Activated CD8-positive, alpha-beta memory T cell treated with anti-CD3 and anti-CD28 coated beads, Interleukin-2, amount 50 U/mL, for 1 hour (primary cell): ENCODE measurements around the gene PHLPP1.

Experiments used
- DNase-seq: peaks from one replicate; pipeline ENCODE4 v3.0.0-alpha.2; 2020; ENCODE audit errors: extremely low read depth

PHLPP1 gene

DNA sequence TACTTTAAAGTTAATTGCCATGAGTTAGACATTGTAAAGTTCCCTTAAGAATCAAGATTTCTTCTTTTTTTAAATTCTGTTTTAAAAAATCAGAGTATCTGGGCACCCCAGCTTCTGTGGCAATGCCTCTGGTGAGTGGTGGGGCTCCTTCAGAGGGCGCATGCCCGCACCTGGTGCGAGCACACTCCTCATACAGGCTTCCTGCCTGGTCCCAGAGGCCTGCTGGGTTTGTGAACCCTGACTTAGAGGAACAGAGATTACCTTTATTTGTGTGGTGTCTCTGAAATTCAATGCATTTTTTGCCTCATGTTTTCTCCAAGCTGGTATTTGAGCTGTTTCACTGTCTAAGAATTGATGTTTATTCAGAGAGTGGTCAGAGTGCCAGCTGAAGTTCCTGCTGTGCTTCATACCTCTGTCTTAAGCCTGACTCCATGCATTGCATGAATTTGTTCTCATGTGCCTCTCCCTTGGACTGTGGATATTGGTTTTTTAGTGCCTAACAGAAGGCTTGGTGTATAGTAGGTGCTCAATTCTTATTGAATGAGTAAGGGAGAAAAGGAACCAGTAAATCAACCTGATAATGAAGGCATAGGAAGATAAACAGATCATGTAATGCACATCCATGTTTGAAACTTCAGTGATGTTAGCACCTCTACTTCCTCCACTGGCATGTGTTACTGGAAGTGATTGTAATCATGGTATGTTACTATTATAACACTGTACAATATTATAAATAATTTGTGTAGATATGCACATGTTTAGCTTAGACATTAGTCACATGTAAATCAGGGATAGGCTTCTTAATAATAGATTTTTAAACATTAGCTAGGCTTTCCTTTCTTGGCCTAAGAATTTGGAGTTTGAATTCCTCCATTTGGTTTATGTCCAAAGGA lies 29.0 kb downstream of the PHLPP1 start:
- no peak for DNase-seq

DNA sequence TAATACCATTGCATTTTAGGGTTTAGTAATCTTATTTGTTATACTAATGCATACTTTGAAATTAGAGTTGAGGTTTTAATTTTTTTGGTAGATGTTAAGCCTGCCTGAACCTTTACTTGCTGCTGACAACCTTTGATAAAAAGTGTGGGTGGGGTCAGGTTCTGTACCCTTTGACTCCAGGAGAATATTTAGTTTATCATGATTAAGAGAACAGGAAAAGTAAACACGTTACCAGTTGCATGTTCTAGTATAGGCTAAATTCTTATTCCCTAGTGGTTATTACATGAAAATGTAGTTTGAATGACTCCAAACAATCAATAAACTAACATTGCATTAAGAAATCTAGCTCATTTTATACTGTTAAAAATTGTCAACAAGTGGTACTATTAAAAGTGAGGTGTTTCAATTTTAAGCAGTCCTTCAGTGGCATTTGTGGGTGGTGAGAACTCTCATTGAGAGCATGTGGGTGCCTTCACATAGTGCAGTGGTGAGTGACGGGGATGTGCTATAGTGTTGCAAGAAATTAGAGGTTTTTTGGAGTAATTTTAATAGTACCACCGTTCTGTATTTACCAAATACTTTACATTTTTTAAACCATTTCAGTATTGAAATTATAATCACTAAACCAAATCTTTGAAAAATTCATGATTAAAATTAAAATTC lies 29.9 kb downstream of the PHLPP1 start:
- no peak for DNase-seq

DNA sequence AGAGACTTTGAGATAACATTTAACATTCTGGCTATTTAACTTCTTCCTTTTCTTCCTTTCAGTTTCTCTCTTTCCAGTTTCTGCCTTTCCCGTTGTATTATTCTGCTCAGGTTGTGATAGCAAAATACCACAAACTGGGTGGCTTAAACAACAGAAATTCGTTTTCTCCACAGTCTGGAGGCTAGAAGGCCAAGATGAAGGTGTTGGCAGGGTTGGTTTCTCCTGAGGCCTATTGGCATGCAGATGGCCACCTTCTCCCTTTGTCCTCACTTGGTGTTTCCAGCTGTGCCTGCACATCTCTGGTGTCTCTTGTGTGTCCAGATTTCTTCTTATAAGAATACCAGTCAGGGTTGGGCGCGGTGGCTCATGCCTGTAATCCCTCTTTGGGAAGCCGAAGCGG lies 34.0 kb downstream of the PHLPP1 start:
- DNase-seq, result no peak

DNA sequence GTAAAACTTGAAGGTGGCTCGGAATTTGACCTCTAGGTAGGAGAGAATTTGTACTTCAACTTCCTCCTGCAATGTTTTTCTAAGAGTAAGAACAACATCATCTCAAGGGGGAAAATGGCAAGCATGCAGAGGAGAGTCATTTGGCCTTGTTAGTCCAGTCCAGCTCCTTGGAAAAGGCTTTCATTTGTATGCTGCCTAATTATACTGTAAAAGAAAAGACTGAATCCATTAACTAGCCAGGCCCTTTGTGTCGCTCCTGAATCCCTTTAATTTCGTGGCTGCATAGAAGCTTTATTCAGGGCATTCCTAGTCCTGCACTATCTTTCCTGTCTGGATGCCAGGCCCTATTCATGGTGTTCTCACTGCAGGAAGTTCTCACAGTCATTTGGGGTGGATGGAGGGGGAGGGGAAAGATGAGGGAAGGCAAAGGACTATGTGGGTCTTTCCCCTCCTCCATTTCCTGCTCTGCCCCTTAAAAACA lies 36.0 kb downstream of the PHLPP1 start:
- DNase-seq, result no peak

DNA sequence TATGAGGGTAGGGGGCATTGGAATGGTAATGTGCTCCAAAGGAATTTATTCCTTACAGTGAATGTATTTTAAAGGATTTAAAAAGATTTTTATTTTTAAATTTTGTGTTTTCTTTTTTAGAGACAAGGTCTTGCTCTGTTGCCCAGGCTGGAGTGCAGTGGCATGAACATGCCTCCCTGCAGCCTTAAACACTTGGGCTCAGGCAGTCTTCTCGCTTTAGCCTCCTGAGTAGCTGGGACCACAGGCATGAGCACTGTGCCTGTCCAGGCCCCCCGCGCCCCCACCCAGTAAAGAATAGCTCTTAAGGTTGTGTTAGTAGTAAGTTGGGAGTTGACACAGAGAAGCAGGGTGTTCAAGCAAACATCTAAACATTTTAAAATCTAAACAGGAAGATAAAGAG lies 36.6 kb downstream of the PHLPP1 start:
- DNase-seq, result no peak

DNA sequence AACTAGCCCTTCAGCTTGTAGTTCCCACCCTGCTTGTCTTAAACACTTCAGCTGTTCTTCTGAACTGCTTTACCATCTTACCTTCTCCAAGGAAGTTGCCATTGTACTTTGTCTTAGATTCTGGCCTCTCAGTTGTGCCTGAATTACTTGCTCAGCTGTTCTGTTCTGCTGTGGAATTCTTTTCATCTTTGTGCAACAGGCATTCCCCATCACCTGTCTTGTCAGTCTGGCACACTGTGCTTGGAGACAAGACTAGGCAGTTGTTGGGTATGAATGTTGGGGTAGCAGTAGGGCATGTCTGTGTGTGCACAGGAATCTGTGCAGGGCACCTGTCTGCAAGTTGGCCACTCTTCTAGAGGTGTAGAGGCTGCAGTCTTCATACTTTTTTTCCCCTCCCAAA lies 38.7 kb downstream of the PHLPP1 start:
- DNase-seq, result no peak

DNA sequence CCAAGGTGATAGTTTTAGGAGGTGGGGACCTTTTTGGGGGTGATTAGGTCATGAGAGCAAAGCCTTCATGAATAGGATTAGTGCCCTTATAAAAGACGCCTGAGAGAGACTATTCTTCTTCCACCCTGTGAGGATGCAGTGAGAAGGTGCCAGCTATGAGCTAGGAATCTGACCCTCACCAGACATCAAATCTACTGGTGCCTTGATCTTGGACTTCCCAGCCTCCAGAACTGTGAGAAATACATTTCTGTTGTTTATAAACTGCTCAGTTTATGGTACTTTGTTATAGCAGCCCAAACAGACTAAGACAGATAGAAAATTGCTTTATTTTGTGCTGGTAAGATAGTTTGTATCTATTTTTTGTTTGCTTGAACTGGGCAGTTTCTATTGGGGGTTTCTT lies 40.1 kb downstream of the PHLPP1 start:
- DNase-seq, result no peak

DNA sequence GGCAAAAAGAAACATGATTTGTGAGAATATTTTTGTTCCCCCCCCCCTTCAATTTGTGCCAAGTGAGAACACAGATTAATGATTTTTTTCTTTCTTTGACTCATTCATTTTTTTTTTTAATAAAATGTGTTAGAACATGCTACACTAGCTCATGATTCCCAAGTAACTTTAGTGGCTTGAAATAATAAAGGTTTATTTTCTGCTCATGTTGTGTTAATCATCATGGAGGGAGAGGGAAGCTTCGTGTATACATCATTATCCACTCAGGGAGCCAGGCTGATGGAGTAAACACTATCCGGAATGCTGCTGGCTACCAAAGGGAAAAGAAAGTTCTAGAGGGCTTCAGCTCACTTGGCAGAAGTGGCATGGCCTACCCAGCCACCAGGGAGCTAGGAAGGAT lies 40.6 kb downstream of the PHLPP1 start:
- no peak for DNase-seq

DNA sequence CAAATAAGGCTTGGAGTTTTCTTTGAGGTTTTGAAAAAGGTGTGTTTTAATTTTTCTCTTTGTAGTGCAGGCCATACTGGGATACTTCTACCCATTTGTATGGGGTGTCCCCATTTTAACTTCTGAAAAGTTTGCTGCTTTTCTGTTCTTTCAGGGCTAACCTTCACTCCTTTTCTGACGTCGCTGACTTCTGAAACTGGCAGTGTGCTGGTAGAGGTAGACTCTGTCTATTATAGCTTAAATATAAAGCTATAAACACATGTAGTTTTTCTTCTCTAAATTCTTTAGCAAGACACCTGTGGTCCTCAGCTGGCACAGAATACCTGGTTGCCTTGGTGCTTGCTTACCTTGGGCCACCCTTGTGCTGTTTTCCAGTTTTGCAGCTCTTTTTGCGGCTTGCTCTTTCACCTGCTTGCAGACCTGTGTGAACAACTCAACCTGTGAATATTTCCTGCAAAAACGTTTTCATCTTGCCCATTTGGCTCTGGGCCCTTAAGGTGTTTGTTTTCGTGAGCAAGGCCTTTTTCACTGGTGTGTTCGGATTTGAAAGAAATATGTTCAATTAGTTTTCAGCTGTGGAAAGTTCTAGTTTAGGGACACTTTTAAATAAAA lies 42.2 kb downstream of the PHLPP1 start:
- no peak for DNase-seq

DNA sequence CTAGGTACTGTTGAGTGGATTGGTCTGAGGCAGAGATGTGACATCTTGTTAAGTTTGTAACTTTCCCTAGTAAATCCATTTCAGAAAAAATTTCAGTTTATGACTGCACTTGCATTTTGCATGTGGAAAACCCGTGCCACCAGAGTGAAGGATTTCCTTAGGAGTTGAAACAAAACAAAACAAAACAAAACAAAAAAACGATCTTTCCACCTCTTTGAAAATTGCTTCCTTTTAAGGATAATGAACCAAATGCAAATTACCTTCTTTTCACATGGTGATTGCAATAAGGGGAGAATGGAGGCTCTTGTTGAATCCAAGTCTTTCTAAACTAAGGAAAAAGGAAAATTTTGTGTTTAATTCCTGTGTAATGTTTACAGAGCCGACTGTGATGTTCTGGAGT lies 43.2 kb downstream of the PHLPP1 start:
- no peak for DNase-seq

DNA sequence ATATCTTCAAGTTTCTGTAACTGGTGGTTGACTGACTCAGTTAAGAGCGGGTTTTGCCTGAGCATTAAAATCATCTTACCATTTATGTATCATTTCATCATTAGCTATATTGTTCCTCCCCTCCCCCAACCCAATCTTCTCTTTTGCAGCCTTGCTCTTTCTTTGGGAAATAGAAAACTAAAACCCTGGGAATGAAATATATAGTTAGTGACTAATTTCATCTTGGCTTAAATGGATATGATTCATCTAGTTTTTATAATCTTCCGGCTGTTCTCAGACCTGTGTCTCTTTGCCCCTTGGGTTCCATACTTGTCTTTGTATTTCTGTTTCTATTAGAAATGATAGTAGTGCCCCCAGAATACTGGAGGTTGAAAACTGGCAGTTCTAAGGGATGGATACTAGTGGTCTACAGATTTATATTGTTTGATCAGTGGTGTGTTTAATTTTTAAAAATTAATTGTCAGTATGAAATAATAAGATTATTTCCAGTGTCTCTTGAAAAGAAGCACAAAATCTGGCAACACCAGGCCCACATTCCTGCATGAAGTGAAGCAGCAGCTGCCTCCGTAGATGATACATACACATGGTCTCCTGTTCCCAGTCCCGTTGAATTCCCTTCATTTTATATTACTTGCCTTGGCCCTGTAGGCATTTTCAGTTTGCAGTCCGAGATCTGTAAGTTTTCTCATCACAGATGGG lies 44.5 kb downstream of the PHLPP1 start:
- DNase-seq, result no peak

DNA sequence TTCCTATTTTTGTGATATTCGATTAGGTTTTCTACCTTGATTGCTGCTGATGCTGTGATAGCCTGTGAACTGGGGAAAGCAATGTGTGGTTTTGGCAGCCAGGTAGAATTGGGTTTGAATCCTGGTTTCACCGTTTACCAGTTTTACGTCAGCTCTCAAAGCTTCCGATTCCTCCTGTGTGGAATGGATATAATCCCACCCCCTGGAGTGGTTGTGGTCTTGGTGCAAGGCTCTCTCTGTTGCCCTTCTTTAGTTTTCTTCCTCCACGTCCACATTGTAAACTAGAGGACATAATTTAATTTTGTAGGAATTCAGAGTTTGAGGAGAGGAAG lies 45.0 kb downstream of the PHLPP1 start:
- DNase-seq, result no peak

DNA sequence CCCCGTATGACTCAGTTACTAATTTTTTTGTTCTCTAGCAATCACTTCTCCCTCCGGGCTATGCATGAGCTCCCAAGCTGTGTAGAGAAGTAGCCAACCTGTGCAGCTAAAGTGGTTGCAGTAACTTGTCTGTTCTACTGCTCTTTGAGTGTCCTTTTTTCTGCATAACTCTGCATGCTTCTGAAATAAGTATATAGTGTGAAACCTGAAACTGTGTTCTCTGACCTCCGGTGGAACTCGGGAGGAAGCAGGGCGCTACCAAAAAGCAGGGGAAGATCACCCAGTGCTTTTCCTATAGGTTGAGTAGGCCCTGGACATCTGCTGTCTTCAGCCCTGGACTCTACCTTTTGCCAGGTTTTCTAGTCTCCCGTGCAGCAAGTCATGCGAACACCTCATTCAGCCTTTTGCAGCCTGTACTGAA lies 47.8 kb downstream of the PHLPP1 start:
- no peak for DNase-seq

DNA sequence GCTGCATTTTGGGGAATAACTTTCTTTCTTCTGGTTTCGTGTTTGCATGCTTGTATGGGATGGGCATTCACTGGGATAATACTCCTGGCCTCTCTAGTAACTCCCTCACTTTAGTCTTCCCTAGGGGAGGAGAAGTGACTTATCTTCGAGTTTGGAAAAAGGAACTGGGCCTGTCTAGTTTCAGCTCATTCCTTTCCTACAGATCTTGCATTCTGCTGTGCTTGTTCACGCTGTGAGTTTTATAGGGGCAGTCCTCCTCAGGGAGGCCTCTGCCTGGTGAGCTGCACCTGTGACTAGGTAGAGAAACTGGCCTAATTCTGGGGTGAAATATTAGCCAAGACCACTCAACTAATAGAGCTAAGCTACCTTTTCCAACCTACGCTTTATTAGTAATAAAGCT lies 50.9 kb downstream of the PHLPP1 start:
- DNase-seq, result no peak

DNA sequence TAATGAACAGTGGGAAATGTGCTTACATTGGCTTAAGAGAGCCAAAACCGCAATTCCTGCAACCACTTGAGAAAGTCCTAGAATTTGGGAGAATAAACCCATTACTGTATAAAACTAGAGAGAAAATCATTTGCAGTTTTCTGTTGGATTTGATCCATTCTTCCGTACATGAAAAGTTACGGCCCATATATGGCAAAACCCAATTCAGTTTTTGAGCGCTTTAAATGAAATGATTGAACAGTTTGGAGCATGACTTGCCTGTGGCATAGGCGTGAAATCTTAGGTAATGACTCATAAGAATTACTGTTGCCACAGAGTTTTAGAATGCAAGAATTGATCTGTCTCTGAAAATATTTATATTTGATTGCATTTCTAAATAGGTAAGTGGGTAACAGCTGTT lies 52.0 kb downstream of the PHLPP1 start:
- DNase-seq, result no peak

DNA sequence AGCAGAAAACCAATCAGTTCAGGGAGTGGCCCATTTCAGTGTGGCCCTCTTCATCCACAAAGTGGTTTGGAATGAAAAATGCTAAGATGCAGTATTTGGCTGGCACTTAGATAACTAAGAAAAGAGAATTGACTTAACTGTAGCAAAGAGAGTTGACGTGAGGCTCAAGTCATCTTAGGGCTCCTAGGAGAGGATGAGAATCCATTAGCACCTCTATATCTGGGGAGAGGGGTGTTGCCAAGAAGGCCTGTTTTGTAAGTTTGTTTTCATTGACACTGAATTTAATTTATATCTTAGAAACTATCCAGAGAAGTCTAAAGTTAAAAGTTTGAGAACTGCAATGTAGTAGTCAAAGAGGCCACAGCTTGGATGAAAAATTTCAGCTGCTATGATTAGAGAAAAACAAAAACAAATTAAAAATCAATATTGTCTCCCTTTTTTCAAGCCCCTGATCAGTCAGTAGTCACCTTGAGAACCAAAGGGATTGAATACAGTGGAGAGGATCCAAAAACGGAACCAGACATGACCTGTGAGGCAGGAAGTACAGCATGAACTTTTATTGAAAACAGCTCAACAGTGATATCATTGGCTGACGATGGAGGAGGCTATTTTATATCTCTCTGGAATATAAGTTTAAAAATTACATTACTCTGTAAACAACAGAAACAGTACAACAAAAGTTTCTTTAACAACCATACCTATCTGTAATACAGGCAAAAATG lies 52.7 kb downstream of the PHLPP1 start:
- no peak for DNase-seq

DNA sequence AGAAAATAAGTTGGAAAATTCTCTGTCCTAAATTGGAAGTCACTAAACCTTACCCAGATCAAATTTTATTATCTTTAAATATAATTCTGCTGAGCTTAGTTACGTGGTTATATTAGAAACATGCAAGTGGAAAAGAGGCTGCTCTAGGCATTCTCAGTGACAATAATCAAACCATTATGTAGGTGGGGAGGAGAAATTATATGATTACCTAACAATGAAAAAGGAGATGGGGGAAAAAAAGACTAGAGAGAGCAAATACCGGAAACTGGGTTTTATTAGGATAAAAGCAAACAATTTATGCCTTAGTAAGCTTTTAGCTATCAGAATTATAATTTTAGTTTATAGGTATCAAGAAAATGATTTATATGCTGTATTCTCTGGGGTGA lies 53.2 kb downstream of the PHLPP1 start:
- DNase-seq, result no peak

DNA sequence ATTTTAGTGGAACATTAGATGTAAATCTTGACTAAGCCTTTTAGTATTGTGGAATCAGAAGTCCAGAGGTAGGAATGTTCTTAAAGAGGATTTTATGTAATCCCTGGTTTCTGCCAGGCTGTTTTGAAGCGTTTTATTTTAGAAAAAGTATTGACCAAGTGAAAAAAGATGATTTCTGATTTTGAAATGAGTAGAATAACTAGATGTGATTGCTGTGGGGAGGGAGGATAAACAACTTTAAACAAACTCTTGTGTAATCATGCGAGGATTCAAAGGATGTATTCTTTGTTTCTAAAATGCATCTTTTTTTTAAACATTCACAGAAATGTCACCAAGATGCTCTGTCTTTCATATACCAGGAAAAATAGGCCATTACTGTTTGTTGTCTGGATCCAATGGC lies 53.9 kb downstream of the PHLPP1 start:
- DNase-seq, result no peak

DNA sequence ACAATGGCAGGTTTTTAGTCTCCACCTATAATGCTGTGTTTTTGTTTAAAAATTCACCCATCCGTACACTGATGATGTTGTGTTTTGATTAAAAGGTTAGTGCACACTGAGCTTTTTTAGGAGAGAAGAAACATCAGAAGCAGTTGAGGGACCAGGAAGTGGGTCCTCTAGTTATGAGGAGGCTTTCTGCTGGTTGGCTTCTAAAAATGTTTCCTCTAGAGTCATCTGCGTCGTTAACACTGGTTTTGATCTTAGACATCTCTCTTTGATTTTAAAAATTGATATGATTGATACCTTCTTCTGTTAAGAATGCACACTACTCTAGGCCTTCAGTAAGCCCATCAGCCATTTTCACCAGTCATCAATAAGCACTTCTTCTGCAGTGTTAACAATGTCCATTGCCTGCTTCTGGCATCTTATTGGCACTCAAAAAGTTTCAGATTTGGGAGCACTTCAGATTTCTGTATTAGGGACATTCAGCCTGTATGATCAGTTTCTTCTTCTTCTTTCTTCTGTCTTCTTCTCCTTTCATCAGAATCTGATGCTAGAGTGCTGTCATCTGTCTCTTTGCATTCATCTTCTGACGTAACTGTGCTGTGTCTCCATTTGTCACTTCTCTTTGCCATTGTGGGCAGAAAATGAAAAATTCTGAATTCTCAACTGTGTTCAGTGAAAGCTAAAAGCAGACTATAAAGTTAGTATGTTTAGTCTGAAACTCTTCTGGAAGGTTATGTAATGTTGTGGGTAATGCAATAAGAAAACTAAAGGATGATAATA lies 56.3 kb downstream of the PHLPP1 start:
- DNase-seq, result no peak

DNA sequence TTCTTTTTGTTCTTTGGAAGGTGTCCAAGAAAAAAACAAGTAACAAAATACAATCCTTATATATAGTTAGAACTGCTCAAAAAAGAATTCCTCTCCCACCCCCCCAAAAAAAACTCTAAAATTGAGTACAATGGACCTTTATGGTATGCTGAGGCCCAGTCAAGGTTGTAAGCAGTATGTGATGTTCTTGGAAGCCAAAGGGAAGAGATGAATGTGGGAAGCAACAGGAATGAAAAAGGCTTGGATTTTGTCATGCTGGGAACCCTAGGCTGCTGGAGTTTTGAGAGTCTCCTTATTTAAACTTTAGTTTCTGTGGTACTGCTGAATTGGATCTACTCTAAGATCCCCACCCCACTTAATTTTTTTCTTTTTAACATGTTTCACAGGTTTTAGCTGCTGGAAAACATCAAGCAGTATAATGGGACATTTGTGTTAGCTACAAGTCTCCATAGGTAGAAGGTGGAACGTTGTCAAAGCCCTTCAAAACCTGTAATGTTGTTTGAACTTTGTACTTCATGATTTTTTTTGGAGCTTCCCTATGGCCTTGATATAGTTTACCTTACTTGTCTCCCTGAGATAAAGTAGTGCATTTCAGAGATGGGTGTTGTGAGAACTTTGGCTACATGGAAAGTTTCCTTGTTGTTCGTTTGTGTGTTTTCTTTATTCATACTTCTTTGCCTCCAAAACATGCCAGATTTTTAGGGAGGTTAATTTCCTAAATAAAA lies 57.7 kb downstream of the PHLPP1 start:
- DNase-seq, result no peak
